Forelimb muscle (tissue), 1 donor: ENCODE data around the gene BLVRB. TPM values are rescaled to one million over a fixed set of nuclear protein-coding genes. Genes with fewer than 3 reads are reported as not detected.
"Not testable (repeated sequence)": the region's sequence is repeated elsewhere in the genome, so short reads cannot be mapped to it uniquely, and the experiment has no call there.

ENCODE experiments used
- DNase-seq: peaks from one replicate; pipeline ENCODE4 v3.0.0-alpha.2; 2013; ENCODE audit warnings: low read depth
- polyA plus RNA-seq: library from polyadenylated mRNA; unstranded; fragments of 120-200 nt; gene quantifications from one replicate; pipeline ENCODE4 v1.2.1, GENCODE V29; 2013; ENCODE audit not compliant: insufficient read length

The BLVRB gene
- 32.2 TPM for polyA plus RNA-seq

DNA sequence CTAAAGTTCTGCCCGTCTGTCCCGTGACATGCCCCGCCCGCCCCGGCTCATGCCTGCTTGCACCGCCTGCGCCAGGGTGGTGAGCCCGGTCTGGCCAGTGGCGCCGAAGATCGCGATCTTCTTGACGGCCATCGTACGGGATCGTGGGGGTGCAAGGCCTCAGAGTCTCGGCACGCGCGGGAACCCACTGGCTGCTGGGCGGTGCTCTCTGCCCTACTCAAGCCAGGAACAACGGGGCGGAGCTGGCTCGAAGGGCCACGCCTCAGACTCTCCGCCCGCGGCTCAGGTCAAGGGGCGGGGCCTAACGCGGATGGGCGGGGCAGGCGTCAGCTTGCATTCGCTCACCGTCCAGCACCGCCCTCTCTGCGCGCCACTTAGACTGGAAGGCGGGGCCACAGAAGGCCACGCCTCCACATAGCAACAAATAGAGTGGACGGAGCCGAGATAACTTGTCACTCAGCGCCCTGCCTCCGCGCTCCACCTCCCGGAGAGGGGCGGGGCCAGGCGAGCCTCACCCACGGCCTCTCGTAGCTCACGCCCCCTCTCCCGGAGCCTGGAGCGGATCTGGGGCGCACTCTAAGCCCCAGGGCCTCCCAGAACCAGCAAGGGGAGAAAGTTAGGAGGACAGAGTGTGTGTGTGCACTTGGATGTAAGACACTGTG, at the start of gene BLVRB:
BLVRB (minus strand) TSS at position 189 of the 662 bp plus-strand sequence; CDS start at position 132, 57 bp downstream.
- DNase-seq, result peak; percentile 98

DNA sequence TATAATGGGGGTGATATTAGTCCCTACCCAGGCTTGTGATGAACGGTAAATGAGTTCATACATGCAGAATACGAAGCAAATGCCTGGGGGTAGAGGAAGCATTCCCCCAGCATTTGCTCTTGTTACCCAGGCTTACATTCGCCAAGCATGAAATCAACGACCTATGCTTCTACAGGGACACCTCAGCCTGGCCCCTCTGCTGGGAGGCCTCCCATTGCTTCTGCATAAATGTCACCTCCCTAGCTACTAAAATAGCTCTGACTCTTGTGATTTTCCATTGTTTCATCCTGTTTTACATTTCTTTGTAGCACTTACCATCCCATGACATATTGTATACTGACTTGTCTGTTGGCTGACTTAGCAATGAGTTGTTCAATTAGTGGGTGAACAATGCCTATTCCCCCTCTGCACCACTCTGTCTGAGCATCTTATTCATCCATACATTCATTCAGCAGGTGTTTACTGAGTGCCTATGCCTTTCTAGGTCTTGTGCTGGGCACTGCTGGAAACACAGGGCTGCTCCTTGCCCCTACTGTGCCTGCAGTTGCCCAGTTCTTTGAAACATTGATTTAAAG, 48.3 kb upstream of the BLVRB start:
- no peak for DNase-seq

DNA sequence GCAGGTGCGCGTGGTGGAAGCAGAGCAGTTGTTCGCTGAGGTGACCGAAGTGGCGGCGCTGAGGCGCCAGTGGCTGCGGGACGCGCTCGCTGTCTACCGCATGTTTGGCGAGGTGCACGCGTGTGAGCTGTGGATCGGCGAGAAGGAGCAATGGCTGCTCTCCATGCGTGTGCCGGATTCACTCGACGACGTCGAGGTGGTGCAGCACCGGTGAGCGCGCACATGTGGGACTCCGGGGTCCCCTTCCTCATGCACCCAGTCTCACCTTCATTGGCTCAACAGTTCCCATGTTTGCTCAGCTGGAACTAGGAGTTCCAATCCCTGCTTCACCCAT, 47.8 kb upstream of the BLVRB start:
- DNase-seq, result no peak

DNA sequence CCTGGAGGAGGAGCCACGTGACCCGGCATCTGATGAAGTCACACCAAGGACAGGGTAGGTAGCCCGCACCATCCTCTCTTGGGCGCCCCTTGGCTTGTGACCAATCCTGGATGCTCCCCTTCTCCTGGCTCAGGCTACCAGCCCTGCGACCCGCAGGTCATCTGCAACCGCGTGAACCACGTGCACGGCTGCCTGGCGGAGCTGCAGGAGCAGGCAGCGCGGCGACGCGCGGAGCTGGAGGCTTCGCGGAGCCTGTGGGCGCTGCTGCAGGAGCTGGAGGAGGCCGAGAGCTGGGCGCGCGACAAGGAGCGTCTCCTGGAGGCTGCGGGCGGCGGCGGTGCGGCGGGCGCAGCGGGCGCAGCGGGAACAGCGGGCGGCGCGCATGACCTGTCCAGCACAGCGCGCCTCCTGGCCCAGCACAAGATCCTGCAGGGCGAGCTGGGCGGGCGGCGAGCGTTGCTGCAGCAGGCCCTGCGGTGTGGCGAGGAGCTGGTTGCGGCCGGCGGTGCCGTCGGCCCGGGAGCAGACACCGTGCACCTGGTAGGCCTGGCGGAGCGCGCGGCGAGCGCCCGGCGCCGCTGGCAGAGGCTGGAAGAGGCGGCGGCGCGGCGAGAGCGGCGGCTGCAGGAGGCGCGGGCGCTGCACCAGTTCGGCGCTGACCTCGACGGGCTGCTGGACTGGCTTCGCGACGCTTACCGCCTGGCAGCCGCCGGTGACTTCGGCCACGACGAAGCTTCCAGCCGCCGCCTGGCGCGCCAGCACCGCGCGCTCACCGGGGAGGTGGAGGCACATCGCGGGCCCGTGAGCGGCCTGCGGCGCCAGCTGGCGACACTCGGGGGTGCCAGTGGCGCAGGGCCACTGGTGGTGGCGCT, 47.2 kb upstream of the BLVRB start:
- no peak for DNase-seq

DNA sequence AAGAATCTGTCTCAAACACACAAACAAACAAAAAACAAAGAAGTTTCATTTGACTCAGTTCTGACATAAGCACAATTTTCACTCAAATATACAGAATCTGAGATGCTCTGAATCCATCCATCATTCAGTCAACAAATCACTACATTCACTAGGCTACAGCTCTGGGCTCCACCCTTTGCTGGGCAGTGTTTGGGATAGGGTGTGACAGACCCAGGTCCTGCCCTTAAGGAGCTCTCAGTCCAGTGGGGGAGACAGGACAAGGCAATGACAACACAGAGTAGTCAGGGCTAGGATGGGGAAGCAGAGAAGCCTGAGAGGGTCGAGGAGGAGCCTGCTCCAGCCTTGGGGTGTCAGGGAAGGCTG, 46.5 kb upstream of the BLVRB start:
- no peak for DNase-seq

DNA sequence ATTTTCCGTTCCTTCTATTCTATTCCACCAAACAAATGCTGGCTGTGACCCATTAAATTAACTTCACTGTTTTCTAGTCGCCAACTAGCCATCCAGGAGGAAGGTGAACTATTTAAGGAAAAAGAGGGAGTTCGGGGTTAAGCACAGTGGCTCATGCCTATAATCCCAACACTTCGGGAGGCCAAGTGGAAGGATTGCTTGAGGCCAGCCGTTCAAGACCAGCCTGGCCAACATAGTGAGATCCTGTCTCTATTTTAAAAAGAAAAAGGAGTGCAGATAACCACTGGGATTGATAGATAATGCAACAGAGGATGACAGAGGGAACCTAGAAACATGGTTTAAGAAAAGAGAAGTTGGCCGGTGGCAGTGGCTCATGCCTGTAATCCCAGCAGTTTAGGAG, 45.9 kb upstream of the BLVRB start:
- no peak for DNase-seq

DNA sequence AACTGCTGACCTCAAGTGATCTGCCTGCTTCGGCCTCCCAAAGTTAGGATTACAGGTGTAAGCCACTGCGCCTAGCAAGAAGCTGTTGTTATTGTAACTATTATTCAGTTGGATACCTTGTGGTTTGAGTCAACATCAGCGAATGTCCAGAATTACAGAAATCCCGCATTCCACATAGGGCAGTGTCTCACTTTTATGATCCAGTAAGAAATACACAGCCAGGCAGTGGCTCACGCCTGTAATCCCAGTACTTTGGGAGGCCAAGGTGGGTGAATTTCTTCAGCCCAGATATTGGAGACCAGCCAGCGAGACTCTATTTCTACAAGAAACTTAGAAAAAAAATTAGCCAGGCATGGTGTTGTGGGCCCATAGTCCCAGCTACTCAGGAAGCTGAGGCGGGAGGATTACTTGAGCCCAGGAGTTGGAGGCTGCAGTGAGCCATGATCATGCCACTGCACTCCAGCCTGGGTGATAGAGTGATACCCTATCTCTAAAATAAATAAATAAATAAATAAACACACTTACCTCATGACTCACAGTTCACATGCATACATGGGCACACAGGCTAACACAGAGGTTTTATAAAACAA, 45.1 kb upstream of the BLVRB start:
- no peak for DNase-seq

DNA sequence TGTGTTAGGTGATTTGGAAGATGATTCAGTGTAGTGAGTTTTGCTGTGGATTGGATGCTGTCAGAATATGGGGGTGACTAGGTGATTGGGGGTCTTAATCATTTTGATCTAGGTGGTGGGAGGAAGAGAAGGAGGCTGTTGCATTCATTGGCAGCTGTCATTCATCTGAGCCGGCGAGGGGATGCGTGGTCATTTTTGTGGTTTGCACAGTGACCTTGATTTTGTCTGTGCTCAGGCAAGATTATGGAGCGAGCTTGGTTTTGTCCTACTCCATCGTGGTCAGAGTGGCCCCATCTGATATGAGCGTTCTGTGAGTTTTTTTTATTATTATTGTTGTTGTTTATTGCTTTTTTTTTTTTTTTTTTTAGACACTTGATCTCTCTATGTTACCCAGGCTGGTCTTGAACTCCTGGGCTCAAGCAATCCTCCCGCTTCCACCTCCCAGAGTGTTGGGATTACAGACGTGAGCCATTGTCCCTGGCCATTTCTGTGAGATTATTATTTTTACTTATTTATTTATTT, 43.3 kb upstream of the BLVRB start:
- DNase-seq, result no peak

DNA sequence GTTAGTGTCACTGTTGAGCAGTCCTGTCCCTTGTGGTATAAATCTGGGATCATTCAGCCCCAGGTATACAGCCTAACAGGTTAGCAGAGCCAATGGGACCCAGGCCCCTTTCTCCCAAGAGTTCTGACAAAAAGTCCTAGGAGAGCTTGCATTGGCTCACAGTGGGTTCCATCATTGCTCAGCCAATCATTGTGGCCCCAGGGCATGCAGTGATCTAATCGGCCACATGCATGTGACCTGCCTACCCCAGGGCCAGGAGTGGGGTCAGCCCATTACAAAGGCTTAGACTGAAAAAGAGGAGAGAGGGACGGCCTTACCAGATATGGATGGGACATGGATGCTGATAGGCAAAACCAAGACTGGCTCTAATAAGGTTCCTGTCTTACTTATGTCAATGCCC, 42.3 kb upstream of the BLVRB start:
- no peak for DNase-seq

DNA sequence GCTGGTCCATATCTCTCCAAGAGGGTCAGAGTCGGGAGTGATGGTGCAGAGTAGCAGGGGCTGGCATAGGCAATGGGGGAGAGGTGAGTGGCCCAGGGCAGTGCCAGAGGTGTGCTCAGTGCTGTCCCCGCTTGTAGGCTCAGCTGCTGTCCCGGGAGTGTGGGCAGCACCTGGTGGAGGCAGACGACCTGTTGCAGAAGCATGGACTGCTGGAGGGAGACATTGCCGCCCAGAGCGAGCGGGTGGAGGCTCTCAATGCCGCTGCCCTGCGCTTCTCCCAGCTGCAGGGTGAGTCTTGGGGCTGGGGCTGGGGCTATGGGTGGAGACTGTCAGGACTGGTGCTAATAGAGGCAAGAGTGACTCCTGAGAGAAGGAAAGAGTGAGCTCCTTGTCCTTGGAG, 40.6 kb upstream of the BLVRB start:
- no peak for DNase-seq

DNA sequence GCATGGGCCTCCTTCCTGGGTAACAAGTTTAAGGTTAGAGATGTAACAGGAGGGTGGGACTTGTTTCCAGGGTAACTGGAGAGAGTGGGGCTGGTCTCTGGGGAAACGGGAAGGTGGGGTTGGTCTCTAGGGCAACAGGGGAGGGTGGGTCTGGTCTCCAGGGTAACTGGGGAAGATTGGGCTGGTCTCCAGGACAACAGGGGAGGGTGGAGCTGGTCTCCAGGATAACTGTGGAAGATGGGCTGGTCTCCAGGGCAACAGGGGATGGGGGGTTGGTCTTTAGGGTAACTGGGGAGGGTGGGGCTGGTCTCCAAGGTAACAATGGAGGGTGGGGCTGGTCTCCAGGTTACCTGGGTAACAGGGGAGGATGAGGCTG, 37.8 kb upstream of the BLVRB start:
- DNase-seq, result no peak

DNA sequence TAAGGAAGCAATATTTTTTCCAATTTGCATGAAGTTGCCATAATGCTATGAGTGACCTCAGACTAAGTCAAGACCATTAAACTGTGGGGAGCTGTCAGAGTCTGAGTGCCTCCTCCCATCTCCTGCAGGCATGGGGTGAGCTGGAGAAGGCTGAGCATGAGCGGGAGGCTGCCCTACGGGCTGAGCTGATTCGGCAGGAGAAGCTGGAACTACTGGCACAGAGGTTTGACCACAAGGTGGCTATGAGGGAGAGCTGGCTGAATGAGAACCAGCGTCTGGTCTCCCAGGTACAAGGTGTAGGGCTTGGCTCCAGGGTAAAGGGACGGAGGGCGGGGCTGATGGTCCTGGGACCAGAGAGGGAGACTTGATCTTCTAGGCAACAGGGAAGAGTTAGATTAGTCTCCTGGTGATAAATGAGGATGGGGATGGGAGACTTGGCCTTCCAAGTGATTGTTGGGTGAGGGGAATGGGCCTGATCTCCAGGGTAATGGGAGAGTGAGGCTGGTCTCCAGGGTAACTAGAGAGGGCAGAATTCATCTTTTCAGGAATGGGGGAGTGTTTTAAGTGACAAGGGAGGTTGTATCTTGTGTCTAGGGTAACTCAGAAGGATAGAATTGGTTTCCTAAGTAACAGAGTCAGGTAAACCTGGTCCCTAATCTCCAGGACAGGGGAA, 37.2 kb upstream of the BLVRB start:
- no peak for DNase-seq

DNA sequence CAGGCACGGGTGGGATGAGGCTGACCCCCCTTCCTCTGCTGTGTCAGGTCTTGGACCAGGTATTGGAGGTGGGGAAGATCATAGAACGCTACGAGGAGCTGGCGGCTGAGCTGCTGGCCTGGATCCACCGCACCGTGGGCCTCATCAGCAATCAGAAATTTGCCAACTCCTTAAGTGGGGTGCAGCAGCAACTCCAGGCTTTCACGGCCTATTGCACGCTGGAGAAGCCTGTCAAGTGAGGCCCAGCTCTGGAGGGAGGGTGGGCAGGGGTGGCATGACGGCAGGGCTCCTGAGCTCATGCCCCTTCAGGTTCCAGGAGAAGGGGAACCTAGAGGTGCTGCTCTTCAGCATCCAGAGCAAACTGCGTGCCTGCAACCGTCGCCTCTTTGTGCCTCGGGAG, 36.5 kb upstream of the BLVRB start:
- no peak for DNase-seq

DNA sequence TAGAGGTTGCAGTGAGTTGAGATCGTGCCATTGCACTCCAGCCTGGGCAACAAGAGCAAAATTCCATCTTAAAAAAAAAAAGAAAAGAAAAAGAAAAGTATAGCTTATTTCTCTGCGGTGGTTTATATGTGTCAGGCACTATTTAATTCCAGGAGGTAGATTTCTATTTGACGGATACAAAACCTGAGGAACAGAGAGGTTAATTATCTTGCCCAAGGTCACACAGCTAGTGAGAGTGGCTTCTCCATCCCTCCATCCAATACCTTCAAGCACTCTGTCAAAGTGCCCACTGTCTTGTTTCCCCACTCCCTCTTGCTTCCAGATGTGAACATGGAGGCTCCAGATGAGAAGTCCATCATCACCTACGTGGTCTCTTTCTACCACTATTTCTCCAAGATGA, 36.1 kb upstream of the BLVRB start:
- no peak for DNase-seq

DNA sequence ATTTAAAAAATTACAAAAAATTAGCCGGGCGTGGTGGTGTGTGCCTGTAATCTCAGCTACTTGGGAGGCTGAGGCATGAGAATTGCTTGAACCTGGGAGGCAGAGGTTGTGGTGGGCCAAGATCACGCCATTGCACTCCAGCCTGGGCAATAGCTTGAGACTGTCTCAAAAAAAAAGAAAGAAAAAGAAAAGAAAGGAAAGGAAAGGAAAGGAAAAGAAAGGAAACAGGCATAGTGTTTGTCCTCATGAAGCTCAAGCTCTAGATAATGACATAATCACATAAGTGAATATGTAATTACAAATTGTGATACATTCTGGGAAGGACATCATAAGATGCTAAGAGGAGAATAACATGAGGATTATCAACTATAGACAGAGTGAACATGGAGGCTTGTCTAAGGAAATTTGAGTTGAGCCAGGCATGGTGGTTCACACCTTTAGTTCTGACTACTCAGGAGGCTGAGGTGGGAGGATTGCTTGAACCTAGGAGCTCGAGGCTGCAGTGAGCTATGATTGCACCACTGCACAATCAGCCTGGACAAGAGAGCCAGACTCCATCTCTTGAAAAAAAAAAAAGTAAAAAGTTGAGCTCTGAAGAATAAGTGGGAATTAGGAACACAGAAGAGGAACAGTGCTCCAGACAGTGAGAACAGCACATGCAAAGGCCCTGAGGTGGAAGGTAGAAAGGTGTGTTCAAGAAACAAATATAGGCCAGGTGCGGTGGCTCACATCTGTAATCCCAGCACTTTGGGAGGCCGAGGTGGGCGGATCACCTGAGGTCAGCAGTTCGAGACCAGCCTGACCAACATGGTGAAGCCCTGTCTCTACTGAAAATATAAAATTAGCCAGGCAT, 35.4 kb upstream of the BLVRB start:
- DNase-seq, result not testable (repeated sequence)

DNA sequence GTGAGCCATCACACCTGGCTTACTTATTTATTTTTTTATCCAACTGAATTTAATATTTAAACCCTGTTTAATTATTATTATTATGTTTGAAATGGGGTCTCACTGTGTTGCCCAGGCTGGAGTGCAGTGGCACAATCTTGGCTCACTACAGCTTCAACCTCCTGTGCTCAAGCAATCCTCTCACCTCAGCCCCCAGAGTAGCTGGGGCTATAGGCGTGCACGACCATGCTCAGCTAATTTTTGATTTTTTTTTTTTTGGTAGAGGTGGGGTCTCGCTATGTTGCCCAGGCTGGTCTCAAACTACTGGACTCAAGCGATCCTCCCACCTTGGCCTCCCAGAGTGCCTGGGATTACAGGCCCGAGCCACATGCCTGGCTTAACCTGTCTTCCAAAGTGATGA, 33.8 kb upstream of the BLVRB start:
- no peak for DNase-seq

DNA sequence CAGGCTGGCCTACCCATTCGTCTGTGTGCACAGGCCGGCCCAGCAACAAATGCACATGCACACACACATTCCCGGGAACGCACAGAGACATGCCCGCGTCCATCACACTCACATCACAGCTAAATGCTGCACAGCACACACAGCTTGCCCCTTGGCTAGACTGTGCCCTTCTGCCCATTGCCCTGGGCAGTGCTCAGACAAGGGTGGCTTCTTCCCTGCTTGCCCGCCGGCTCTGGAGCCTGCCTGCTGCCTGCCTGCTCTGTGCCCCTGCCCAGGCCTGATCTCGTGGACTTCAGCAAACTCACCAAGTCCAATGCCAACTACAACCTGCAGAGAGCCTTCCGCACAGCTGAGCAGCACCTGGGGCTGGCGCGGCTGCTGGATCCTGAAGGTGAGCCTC, 31.7 kb upstream of the BLVRB start:
- DNase-seq, result no peak

DNA sequence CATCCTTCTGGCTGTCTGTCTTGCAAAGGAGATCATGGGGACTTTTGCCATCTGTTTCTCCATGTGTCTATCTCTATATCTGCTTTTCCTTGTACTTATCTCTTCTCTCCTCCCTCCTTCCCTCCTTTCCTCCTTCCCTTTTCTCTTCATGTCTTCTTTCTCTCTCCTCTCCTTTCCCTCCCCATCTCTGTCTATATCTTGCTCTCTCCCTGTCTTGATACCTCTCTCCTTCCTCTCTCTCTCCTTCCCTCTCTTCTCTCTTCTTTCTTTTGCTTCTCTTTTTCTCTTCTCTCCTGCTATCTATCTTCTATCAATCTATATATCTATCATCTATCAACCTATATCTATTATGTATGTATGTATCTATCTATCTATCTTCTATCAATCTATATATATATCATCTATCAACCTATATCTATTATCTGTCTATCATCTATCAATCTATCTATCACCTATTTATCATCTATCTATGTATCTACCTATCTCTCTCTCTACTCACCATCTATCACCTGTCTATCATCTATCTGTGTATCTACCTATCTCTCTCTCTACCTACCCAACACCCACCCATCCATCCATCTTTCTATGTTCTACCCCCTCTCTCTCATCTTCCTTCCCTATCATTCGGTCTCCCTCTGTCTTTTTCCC, 28.8 kb upstream of the BLVRB start:
- no peak for DNase-seq

DNA sequence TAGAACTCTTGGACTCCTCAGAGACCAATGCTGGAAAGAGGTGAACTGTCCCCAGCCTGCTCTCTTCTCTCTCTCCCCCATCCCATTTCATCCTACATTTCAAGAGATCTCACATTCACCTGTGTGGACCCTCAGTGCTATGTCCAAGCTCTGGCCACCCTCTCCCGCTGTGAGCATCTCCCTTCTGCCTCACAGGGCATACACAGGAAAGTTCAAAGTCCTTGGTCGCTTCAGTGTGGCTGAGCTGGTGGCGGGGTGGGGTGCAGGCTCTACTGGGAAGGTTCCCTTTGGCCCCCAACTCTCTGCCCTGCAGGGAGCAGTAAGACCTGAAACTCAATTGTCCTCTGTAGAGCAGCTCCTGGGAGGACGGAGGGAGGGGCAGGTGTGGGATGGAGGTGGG, 28.2 kb upstream of the BLVRB start:
- DNase-seq, result no peak

DNA sequence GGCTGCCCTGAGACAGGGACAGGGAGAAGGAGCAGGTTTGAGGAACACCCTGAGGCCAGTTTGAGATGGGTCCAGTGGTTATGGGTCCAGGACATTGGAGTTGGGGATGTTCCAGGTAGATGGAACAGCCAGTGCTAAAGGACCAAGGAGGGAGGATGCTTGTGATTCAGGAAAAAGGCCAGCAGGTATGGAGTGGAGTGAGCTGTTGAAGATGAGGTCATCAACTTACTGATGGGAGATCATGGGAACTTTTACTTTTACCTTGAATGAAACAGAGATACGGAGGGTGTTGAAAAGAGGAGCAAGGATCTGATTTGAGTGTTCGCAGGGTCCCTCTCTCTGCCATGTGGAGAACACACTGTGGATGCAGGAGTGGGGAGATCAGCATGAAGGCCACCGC, 26.7 kb upstream of the BLVRB start:
- no peak for DNase-seq

DNA sequence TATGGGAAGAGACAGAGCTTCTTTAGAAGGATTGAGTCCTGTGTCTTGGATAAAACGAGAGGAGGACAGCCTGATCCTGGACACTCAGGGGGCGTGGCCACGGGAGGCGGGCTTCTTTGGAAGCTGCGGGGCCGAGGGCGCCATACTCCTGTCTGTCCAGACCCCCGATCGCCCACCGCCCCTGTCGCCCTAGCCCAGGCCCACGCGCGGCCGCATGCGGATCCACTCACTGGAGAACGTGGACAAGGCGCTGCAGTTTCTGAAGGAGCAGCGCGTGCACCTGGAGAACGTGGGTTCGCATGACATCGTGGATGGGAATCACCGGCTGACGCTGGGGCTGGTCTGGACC, 24.3 kb upstream of the BLVRB start:
- DNase-seq, result no peak
